GM20000 (cell line): ENCODE measurements around the gene ARHGAP27.
"Not testable (repeated sequence)": the region's sequence is repeated elsewhere in the genome, so short reads cannot be mapped to it uniquely, and the experiment has no call there.

Experiments
- DNase-seq: peaks from one replicate; pipeline ENCODE4 v3.0.0; 2012; ENCODE audit warnings: low spot score
- TF ChIP-seq, protein P1 (sequence below): IDR thresholded peaks from 2 replicates; pipeline ENCODE4 v1.5.1; 2012; ENCODE audit warnings: mild to moderate bottlenecking, control low read depth; ENCODE audit errors: extremely low read depth, missing control alignments

The ARHGAP27 gene

DNA sequence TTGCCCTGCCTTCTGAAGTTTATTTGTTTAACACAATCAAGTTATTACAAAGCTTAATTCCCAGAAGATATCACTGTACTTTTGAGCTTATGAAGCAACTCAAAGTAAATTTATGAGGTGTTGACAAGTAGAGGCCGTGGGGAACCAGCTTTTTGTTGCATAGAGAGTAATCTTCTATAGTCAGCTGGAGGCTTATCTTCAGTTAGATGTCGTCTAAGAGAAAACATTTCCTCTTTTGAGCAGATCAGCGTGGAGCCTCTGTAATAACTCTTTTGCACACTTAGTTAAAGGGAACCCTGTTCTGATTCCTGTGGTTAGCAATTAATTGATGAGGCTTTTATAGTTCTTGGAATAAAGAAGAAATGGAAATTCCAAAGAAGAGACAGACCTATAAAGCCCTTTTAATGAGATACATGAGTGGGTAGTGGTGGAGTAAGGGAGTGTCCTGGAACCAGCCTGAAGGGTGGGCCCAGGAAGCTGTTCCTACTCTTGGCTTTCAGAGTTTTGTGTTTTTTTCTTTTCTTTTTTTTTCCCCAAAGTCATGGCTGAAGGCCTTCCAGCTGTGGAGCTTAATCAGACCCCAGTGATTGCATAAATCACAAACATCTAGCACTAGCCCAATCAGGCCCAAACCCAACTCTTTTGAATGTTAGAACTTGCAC is 87.0 kb downstream of the ARHGAP27 start:
- DNase-seq = no peak
- TF ChIP-seq, protein P1, sequence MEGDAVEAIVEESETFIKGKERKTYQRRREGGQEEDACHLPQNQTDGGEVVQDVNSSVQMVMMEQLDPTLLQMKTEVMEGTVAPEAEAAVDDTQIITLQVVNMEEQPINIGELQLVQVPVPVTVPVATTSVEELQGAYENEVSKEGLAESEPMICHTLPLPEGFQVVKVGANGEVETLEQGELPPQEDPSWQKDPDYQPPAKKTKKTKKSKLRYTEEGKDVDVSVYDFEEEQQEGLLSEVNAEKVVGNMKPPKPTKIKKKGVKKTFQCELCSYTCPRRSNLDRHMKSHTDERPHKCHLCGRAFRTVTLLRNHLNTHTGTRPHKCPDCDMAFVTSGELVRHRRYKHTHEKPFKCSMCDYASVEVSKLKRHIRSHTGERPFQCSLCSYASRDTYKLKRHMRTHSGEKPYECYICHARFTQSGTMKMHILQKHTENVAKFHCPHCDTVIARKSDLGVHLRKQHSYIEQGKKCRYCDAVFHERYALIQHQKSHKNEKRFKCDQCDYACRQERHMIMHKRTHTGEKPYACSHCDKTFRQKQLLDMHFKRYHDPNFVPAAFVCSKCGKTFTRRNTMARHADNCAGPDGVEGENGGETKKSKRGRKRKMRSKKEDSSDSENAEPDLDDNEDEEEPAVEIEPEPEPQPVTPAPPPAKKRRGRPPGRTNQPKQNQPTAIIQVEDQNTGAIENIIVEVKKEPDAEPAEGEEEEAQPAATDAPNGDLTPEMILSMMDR = no peak

DNA sequence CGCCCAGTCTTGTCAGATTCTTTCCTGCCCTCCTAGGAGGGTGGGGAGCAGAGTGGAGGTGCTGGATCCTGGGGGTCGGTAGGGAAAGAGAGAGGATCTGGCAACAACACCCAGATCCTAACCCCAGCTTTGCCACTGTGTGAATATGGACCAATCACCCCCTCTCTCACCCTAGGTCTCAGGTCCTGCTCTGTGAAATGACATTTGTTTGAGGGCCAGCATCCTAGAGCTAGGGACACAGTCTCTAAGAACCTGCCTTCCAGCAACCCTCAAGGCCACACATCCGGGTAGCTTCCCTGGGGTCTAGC is 87.5 kb downstream of the ARHGAP27 start:
- DNase-seq = no peak
- TF ChIP-seq, protein P1 = no peak

DNA sequence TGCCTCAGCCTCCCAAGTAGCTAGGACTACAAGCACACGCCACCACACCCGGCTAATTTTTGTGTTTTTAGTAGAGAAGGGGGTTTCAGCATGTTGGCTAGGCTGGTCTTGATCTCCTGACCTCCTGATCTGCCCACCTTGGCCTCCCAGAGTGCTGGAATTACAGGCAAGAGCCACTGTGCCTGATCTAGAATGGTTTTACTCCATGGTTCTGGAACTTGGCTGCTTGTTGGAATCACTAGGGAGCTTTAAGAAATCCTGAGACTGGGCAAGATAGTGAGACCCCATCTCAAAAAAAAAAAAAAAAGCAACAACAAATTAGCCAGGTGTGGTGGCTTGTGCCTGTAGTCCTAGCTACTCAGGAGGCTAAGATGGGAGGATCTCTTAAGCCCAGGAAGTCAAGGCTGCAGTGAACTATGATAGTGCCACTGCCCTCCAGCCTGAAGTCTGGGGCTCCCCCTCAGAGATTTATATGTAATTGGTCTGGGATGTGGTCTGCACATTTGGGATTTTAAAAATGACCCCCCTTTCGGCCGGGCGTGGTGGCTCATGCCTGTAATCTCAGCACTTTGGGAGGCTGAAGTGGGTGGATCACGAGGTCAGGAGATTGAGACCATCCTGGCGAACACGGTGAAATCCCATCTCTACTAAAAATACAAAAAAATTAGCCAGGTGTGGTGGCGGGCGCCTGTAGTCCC is 88.6 kb downstream of the ARHGAP27 start:
- not testable (repeated sequence) for DNase-seq
